B cell (primary cell): ENCODE data around the gene RAD51C.

Experiments
- CTCF ChIP-seq: fragments of 200-600 bp; IDR thresholded peaks from one replicate; pipeline ENCODE4 v1.8.0; 2022; ENCODE audit warnings: antibody characterized with exemption, mild to moderate bottlenecking
- EZH2 ChIP-seq: IDR thresholded peaks from 2 replicates; pipeline ENCODE4 v1.6.1; 2012; ENCODE audit warnings: borderline replicate concordance, low read depth, mild to moderate bottlenecking, moderate library complexity, low read length; ENCODE audit not compliant: insufficient read depth, poor library complexity, severe bottlenecking

GRCh38 chr17:58785097-58785496 is 92.7 kb downstream of the RAD51C start:
- no peak for TF ChIP-seq CTCF
- TF ChIP-seq EZH2: no peak
